Mesodermal cell (in vitro differentiated cells): Measurements from ENCODE around the gene GIMAP4.
"Not testable (repeated sequence)": the region's sequence is repeated elsewhere in the genome, so short reads cannot be mapped to it uniquely, and the experiment has no call there.

ENCODE experiments used
- H3K27ac ChIP-seq: 2 replicates; pipeline ENCODE4 v1.7.0; 2013; ENCODE audit warnings: mild to moderate bottlenecking, low read depth, low read length, moderate library complexity; ENCODE audit not compliant: severe bottlenecking
- H3K36me3 ChIP-seq: 2 replicates; pipeline ENCODE4 v1.7.1; 2013; ENCODE audit warnings: mild to moderate bottlenecking, low read length, moderate library complexity; ENCODE audit not compliant: control insufficient read depth, insufficient read depth
- H3K4me1 ChIP-seq: one replicate; pipeline ENCODE4 v1.7.1; 2013; ENCODE audit warnings: mild to moderate bottlenecking, low read length; ENCODE audit not compliant: insufficient read depth, control insufficient read depth, poor library complexity, severe bottlenecking
- H3K4me3 ChIP-seq: 2 replicates; pipeline ENCODE4 v1.7.0; 2013; ENCODE audit warnings: low read length, control low read depth, mild to moderate bottlenecking; ENCODE audit not compliant: insufficient read depth, poor library complexity, severe bottlenecking; ENCODE audit errors: extremely low read depth
- H3K9me3 ChIP-seq: 2 replicates; pipeline ENCODE4 v1.7.1; 2013; ENCODE audit warnings: mild to moderate bottlenecking, low read length, moderate library complexity; ENCODE audit not compliant: control insufficient read depth
- WGBS, 2 experiments: methylation state at CpG; one replicate each; pipeline ENCODE4 v1.1.5; 2013; ENCODE audit warnings: missing lambda C conversion rate in 2 of 2; ENCODE audit not compliant: insufficient coverage in 2 of 2; 5-methylcytosine and 5-hydroxymethylcytosine counted together

GIMAP4 gene

GRCh38 chr7:150613880-150614279, 46.7 kb downstream of the GIMAP4 start:
- whole genome bisulfite sequencing, 2 experiments: 40% methylated on average over 1 of the region's 1 CpG; no CpG with 5 or more reads in 1 of the 2 experiments
- H3K36me3 ChIP-seq: no peaks in the 10 kb centered on the region
- no peak overlapping the region for H3K27ac ChIP-seq
- H3K9me3 ChIP-seq: no peaks in the 10 kb centered on the region
- H3K4me3 ChIP-seq: no peak overlapping the region
- no peaks in the 10 kb centered on the region for H3K4me1 ChIP-seq

DNA sequence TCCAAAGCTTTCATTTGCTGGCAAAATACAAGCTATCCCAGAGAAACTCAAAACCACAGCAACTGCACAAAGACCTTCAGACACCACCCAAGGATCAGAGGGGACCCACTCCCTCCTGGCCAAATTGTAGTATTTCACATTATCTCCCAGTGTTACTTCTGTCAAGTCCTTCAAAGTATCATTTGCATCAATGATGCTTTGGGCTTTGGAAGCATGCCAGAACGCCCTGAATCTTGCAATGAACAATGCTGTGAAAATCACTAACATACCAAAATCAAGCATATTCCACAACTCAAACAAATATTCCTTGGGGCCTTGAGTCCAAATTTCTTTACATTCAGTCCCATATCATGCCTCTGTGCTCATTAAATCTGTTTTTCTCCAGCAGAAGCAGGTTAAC, 47.2 kb downstream of the GIMAP4 start:
- not testable (repeated sequence) for H3K9me3 ChIP-seq, H3K4me3 ChIP-seq, H3K27ac ChIP-seq, H3K4me1 ChIP-seq, H3K36me3 ChIP-seq
- WGBS, 2 experiments: 67 to 80% methylated on average over 1 of the region's 1 CpG

DNA sequence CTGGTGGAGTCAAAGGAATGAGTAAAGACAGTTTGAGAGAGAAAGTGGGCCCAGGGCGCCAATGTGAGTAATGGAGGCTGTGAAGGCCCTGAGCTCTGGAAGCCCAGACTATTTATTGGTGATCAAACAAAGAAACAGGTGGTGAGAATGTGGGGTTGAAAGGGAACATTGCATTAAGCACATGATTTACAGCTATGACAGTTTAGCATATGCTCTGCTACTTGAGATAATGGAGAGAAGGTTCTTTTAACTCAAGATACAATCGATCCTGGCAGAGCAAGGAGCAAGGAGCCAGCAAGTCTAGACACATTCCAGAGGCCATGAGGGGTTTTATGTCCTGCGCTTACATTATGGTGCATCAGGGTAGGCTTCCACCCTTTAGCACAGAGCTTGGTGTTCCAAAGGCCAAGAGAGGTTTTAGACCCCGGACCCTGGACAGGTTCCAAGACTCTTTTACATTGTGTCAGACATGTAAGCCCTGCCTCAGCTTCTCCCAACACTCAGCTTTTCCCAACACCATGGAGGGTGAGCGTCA, 48.1 kb downstream of the GIMAP4 start:
- not testable (repeated sequence) for H3K27ac ChIP-seq

GRCh38 chr7:150620061-150620460, 52.9 kb downstream of the GIMAP4 start:
- 89 to 100% methylated on average over 3 of the region's 3 CpGs for WGBS, 2 experiments
- H3K27ac ChIP-seq: no peak overlapping the region
- H3K4me3 ChIP-seq: no peak overlapping the region
- H3K36me3 ChIP-seq: no peaks in the 10 kb centered on the region
- no peaks in the 10 kb centered on the region for H3K4me1 ChIP-seq
- H3K9me3 ChIP-seq: no peaks in the 10 kb centered on the region

More for the DNA sequence above, 48.1 kb downstream of the GIMAP4 start:
- H3K4me1 ChIP-seq, H3K36me3 ChIP-seq, H3K9me3 ChIP-seq, H3K4me3 ChIP-seq: not testable (repeated sequence)
- 88 to 93% methylated on average over 2 to 4 of the region's 5 CpGs for WGBS, 2 experiments

GRCh38 chr7:150620617-150621371, 53.6 kb downstream of the GIMAP4 start:
- H3K9me3 ChIP-seq: no peaks in the 10 kb centered on the region
- no peak overlapping the region for H3K4me3 ChIP-seq
- no peaks in the 10 kb centered on the region for H3K36me3 ChIP-seq
- no peaks in the 10 kb centered on the region for H3K4me1 ChIP-seq
- H3K27ac ChIP-seq: no peak overlapping the region
- WGBS, 2 experiments: 90 to 94% methylated on average over 2 of the region's 3 CpGs

- WGBS, 2 experiments: 60 to 73% methylated on average over 1 of the region's 1 CpG
- H3K9me3 ChIP-seq: no peaks in the 10 kb centered on the region
- no peaks in the 10 kb centered on the region for H3K36me3 ChIP-seq
- H3K4me1 ChIP-seq: no peaks in the 10 kb centered on the region
- no peak overlapping the region for H3K27ac ChIP-seq
- H3K4me3 ChIP-seq: no peak overlapping the region
Observed at GRCh38 chr7:150621376-150621775, 54.2 kb downstream of the GIMAP4 start.
